ENCODE measurements around the gene GCK.

Gene GCK

DNA sequence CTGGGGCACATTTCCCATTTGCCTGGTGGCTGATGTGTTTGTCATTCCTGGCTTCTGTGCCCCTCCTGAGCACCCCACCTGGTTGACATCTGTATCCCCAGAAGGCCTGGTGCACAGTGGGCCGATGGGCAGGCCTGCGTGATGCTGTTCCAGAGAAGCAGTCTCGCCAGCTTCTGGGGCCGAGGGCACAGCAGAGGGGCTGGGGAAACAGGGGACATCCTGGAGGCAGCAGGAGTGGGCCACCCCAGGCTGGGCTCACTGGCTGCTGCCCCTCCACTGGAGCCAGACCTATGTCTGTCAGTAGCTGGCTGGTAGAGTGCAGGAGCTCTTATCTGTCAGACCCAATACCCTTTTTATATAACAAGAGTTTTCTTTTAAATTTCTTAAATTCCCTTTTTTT lies 47.2 kb downstream of the GCK start:
- Histone ChIP-seq H3K4me1 (peaks cover 0 to 19% (median 14%) of the 10 kb centered on the region in 4 donors), H3K36me3 (no peaks in the 10 kb centered on the region), H3K9me3 (no peaks in the 10 kb centered on the region), H3K27ac (no peak overlapping the region), H3K27me3 (no peaks in the 10 kb centered on the region), H3K4me3 (no peak overlapping the region)
- peak; percentile 10 to 52 for DNase-seq
- TF ChIP-seq, protein P1, sequence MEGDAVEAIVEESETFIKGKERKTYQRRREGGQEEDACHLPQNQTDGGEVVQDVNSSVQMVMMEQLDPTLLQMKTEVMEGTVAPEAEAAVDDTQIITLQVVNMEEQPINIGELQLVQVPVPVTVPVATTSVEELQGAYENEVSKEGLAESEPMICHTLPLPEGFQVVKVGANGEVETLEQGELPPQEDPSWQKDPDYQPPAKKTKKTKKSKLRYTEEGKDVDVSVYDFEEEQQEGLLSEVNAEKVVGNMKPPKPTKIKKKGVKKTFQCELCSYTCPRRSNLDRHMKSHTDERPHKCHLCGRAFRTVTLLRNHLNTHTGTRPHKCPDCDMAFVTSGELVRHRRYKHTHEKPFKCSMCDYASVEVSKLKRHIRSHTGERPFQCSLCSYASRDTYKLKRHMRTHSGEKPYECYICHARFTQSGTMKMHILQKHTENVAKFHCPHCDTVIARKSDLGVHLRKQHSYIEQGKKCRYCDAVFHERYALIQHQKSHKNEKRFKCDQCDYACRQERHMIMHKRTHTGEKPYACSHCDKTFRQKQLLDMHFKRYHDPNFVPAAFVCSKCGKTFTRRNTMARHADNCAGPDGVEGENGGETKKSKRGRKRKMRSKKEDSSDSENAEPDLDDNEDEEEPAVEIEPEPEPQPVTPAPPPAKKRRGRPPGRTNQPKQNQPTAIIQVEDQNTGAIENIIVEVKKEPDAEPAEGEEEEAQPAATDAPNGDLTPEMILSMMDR (IDR thresholded peaks at IDR 0.05): no peak
- intact Hi-C loops (cut with DNase I; ENCODE audit: low total_unique reads): no loop called here

DNA sequence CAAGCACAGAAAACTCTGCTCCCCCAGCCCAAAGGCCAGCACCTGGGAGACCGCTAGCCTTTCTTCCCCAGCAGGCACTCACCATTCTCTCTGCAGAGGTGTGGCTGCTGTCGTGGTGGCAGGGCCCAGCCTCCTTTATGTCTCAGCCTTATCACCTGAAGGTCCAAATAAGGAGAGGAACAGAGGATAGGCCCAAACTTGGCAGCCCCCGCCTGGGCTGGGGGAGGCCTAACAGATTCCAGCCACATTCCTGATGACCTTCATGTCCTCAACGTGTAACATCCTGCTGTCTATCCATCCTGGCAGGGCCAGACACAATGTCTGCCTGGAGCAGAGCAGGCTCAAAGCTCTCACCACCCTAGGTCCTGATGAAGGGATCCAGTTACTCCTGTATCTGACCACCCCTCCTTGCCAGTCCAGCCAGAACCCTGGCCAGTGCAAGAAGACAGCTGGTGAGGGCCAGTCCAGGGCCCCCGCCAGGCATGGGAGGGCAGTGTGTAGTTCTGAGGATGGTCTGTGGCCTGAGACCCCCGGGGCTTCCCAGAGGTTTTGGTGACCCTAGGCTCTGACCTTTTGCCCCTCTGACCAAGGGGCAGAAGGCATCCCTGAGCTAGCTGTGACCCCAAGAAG lies 47.9 kb downstream of the GCK start, which contains the start of gene MYL7:
MYL7 (minus strand) TSS at position 112 of the 630 bp plus-strand sequence; CDS start at position 85, 27 bp downstream.
- H3K36me3 ChIP-seq: no peaks in the 10 kb centered on the region
- intact Hi-C loops (cut with DNase I; ENCODE audit: low total_unique reads): no loop called here
- H3K27ac ChIP-seq: no peak within 1 kb of the TSS
- TF ChIP-seq, protein P1 (IDR thresholded peaks at IDR 0.05): no peak
- H3K4me3 ChIP-seq: no peak within 1 kb of the TSS
- H3K4me1 ChIP-seq: peaks cover 0 to 16% (median 13%) of the 10 kb centered on the region in 4 donors
- H3K9me3 ChIP-seq: no peaks in the 10 kb centered on the region
- H3K27me3 ChIP-seq: no peaks in the 10 kb centered on the region
- DNase-seq: no peak

DNA sequence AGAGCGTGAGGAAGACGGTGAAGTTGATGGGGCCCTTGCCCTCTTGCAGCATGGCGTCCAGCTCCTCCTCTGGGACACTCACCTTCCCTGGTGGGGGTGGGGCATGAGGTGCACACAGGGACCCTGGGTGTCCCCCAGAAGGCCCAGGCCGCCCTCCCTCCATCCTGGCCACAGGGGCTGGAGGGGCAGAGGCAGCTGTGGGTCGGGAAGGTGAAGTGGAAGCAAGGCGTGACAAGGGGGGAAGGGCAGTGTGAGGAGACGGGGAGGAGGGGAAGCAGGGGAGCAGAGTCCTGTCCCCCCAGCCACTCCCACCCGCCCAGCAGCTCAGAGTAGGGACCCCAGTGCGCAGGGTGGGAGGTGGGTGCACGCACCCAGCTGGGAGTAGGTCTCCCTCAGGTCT lies 48.9 kb downstream of the GCK start:
- TF ChIP-seq, protein P1 (IDR thresholded peaks at IDR 0.05): no peak
- Histone ChIP-seq H3K4me3 (no peak overlapping the region), H3K27me3 (no peaks in the 10 kb centered on the region), H3K36me3 (no peaks in the 10 kb centered on the region), H3K27ac (no peak overlapping the region), H3K4me1 (peaks cover 0 to 6% (median 5%) of the 10 kb centered on the region in 4 donors), H3K9me3 (no peaks in the 10 kb centered on the region)
- intact Hi-C loops (cut with DNase I; ENCODE audit: low total_unique reads): no loop called here
- no peak for DNase-seq

DNA sequence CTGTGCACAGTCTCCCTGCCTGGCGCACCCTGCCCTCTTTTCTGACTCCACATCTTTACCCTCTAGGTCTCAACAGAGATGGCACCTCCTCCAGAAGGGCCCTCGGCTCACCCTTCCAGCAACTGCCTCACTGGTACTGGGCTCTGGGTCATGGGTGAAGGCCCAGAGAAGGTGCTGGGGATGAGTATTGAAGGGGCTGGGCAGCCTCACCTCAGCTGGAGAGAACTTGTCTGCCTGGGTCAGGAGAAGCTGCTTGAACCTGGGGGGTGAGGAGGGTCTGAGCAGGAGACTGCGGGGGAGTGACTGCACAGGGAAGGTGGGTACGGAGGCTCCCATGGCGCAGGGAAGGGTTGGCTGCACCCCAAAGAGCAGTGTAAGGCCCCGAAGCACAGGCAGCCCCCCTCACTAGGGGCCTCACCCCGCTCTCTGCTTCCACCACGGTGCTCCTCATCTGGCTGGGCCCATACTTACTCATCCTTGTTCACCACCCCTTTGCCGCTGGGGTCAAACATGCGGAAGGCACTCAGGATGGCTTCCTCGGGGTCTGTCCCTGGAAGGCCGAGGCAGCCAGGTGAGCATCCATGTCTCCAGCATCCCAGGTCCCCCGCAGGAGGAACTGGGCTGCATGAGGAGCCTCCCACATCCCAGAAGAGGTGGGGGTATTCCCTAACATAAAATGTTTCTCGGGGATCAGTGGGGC lies 49.8 kb downstream of the GCK start:
- intact Hi-C loops (cut with DNase I; ENCODE audit: low total_unique reads): no loop called here
- no peak for DNase-seq

DNA sequence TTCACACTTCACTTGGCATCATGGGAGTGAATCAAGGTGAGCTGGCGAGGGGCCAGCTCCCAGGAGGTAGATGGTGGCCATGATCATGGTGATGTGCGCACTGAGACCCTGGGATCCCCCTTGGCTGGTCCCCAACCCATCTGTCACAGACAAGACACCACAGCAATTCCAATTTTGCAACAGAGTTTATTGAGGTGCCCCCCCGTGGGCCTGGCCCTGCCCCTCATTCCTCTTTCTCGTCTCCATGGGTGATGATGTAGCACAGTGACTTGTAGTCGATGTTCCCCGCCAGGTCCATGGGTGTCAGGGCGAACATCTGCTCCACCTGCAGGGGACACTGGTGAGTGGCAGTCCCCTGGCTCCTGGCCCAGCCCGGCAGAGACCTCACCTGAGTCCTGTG lies 50.5 kb downstream of the GCK start:
- intact Hi-C loops (cut with DNase I; ENCODE audit: low total_unique reads): no loop called here
- TF ChIP-seq, protein P1 (IDR thresholded peaks at IDR 0.05): no peak
- H3K27me3 ChIP-seq: no peaks in the 10 kb centered on the region
- DNase-seq: no peak
- no peaks in the 10 kb centered on the region for H3K4me1 ChIP-seq
- H3K4me3 ChIP-seq: no peak overlapping the region
- H3K9me3 ChIP-seq: no peaks in the 10 kb centered on the region
- no peaks in the 10 kb centered on the region for H3K36me3 ChIP-seq
- H3K27ac ChIP-seq: no peak overlapping the region

More for the DNA sequence above, 49.8 kb downstream of the GCK start:
- Histone ChIP-seq H3K27me3 (no peaks in the 10 kb centered on the region), H3K36me3 (no peaks in the 10 kb centered on the region), H3K27ac (no peak overlapping the region), H3K4me1 (no peaks in the 10 kb centered on the region), H3K9me3 (no peaks in the 10 kb centered on the region), H3K4me3 (no peak overlapping the region)
- TF ChIP-seq, protein P1 (IDR thresholded peaks at IDR 0.05): no peak

Measured in tibial artery (tissue), 4 donors.